ENCODE data around the gene MYOCOS. TPM values are rescaled to one million over a fixed set of nuclear protein-coding genes. Genes with fewer than 3 reads are reported as not detected.

Gene MYOCOS
- polyA plus RNA-seq, 6 donors from 2014 or later = not detected

Other genes with a start within 250 kb of the MYOCOS start
- gene PRRC2C, start 136.7 kb upstream of the MYOCOS start, polyA plus RNA-seq (ENCODE audit: low read depth in 6 of 6) = 10 to 100 TPM; 15.3 to 97.0 (median 46.7) TPM
- not detected for gene MYOC, start 30.4 kb downstream of the MYOCOS start, polyA plus RNA-seq (ENCODE audit: low read depth in 6 of 6)
- gene VAMP4, start 119.8 kb downstream of the MYOCOS start, polyA plus RNA-seq (ENCODE audit: low read depth in 6 of 6) = 10 to 100 TPM; 15.0 to 24.8 (median 19.4) TPM
- gene METTL13, start 159.4 kb downstream of the MYOCOS start, polyA plus RNA-seq (ENCODE audit: low read depth in 6 of 6) = 10 to 100 TPM; 21.7 to 33.3 (median 28.0) TPM
- 1 to 10 TPM in 2 of 6 donors, under 1 TPM in 4; 0.32 to 6.6 (median 0.57) TPM for gene DNM3, start 219.3 kb downstream of the MYOCOS start, polyA plus RNA-seq (ENCODE audit: low read depth in 6 of 6)

All from naive B cell (primary cell).